Putamen (tissue), 1 donor: Measurements from ENCODE around the gene SLC44A3.

Experiments used
- DNase-seq: peaks from one replicate; pipeline ENCODE4 v3.0.0-alpha.2; 2016; ENCODE audit warnings: low spot score

SLC44A3 gene

GRCh38 chr1:94801919-94802546 is 18.1 kb upstream of the SLC44A3 start:
- peak; percentile 72 for DNase-seq

- no peak for DNase-seq
Observed at GRCh38 chr1:94803106-94803505, 17.1 kb upstream of the SLC44A3 start.

GRCh38 chr1:94803517-94804441 is 16.4 kb upstream of the SLC44A3 start:
- peak; percentile 91 for DNase-seq

- no peak for DNase-seq
Observed at GRCh38 chr1:94804442-94804837, 15.7 kb upstream of the SLC44A3 start.

GRCh38 chr1:94805912-94806311 is 14.2 kb upstream of the SLC44A3 start:
- DNase-seq, result peak; percentile 49

GRCh38 chr1:94806441-94806871 is 13.7 kb upstream of the SLC44A3 start:
- no peak for DNase-seq

- no peak for DNase-seq
Observed at GRCh38 chr1:94807742-94808491, 12.2 kb upstream of the SLC44A3 start.

GRCh38 chr1:94808669-94809068 is 11.5 kb upstream of the SLC44A3 start:
- DNase-seq, result no peak

- no peak for DNase-seq
Observed at GRCh38 chr1:94812985-94813384, 7.2 kb upstream of the SLC44A3 start.

GRCh38 chr1:94816030-94816429 is 4.1 kb upstream of the SLC44A3 start:
- no peak for DNase-seq

GRCh38 chr1:94817712-94818111 is 2.4 kb upstream of the SLC44A3 start:
- DNase-seq, result no peak

GRCh38 chr1:94819238-94819944 is 766 bp upstream of the SLC44A3 start:
- DNase-seq, result no peak

- DNase-seq, result no peak
Observed at GRCh38 chr1:94820936-94821335, 779 bp downstream of the SLC44A3 start.

- no peak for DNase-seq
Observed at GRCh38 chr1:94821636-94822305, 1.6 kb downstream of the SLC44A3 start.

GRCh38 chr1:94823116-94823515 is 3.0 kb downstream of the SLC44A3 start:
- DNase-seq, result no peak

GRCh38 chr1:94825936-94826335 is 5.8 kb downstream of the SLC44A3 start:
- no peak for DNase-seq

GRCh38 chr1:94827434-94827833 is 7.3 kb downstream of the SLC44A3 start:
- DNase-seq, result no peak

GRCh38 chr1:94828251-94828650 is 8.1 kb downstream of the SLC44A3 start:
- DNase-seq, result no peak

GRCh38 chr1:94831641-94832040 is 11.5 kb downstream of the SLC44A3 start:
- DNase-seq, result no peak

- DNase-seq, result no peak
Observed at GRCh38 chr1:94832446-94832845, 12.3 kb downstream of the SLC44A3 start.

GRCh38 chr1:94832931-94833585 is 12.9 kb downstream of the SLC44A3 start:
- DNase-seq, result no peak
